Effector CD8-positive, alpha-beta T cell (primary cell): Measurements from ENCODE around the gene PARP9.
"Not testable (repeated sequence)": the region's sequence is repeated elsewhere in the genome, so short reads cannot be mapped to it uniquely, and the experiment has no call there.

Experiments used
- DNase-seq: peaks from one replicate; lab custom pipeline; 2025; lab: John Stamatoyannopoulos, UW

Gene PARP9

GRCh38 chr3:122576174-122576940 lies 12.3 kb upstream of the PARP9 start:
- DNase-seq, result no peak

DNA sequence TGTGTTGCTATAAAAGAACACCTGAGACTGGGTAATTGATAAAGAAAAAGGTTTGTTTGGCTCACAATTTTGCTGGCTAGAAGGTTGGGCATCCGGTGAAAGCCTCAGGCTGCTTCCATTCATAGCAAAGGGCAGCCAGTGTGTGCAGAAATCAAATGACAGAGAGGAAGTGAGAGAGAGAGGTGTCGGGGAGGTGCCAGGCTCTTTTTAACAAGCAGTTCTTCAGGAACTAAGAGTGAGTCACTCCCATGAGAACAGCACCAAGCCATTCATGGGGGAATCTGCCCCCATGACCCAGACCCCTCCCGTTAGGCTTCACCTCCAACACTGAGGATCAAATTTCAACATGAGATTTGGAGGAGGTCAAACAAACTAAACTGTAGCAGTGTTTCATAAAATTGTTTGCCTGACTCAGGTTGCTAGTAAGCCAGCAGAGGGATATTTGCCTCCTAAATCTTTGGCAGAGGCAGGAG lies 8.9 kb upstream of the PARP9 start:
- DNase-seq, result no peak

DNA sequence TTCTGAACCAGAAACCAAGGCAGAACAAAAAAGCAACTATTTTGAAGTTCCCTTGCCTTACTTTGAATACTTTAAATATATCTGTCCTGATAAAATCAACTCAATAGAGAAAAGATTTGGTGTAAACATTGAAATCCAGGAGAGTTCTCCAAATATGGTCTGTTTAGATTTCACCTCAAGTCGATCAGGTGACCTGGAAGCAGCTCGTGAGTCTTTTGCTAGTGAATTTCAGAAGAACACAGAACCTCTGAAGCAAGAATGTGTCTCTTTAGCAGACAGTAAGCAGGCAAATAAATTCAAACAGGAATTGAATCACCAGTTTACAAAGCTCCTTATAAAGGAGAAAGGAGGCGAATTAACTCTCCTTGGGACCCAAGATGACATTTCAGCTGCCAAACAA lies 4.7 kb upstream of the PARP9 start:
- DNase-seq, result no peak

- DNase-seq, result not testable (repeated sequence)
Observed at GRCh38 chr3:122568131-122568530, 4.0 kb upstream of the PARP9 start.

DNA sequence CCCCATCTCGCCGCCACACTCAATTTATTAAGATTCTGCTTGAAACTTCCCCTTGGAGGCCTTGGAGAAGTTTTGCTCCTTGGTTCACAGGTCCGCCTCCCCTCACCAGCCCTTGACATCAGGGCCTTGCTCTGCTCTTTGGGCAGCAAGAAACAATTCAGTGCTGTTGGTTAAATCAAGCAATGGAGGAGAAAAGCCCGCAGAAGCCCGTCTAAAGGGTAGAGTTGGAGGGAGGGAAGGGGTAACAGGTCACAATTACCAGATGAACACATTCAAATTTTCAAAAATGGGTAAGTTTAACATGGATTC lies 429 bp downstream of the PARP9 start:
- DNase-seq, result no peak

GRCh38 chr3:122562923-122563716 lies 980 bp downstream of the PARP9 start:
- DNase-seq, result no peak

GRCh38 chr3:122560680-122561079 lies 3.4 kb downstream of the PARP9 start:
- DNase-seq, result peak; percentile 15

DNA sequence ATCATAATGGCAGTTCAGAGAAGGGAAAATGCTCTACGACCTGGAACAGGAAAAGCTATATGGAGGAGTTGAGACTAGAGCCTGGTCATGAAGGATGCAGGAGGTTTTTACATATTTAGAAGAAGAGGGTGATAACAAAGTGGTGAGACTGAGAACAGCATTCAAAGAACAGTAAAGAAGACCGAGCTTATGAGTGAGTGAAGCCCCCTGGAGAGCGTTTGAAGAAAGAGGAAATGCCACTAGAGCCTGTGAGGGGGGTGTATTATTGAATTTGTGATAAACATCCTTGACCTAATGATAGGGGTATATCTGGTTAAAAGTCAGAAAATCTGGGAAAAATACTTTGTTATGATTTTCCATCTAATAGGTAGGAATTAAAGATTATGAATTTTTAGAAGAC lies 4.2 kb downstream of the PARP9 start:
- no peak for DNase-seq

DNA sequence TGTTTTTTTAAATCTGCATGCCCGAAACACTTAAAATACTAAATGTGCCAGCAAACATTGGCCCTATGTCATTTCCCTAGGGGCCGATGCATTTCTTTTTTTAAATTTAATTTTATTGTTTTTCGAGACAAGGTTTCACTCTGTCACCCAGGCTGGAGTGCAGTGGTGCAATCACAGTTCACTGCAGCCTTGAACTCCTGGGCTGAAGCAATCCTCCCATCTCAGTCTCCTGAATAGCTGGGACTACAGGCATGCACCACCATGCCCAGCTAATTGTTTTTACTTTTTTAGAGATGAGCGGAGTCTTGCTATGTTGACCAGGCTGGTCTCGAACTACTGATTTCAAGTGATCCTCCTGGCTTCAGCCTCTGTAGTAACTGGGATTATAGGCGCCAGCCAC lies 5.5 kb downstream of the PARP9 start:
- DNase-seq, result no peak

GRCh38 chr3:122557356-122557755 lies 6.7 kb downstream of the PARP9 start:
- no peak for DNase-seq

- no peak for DNase-seq
Observed at GRCh38 chr3:122555275-122556071, 8.6 kb downstream of the PARP9 start.

- DNase-seq, result no peak
Observed at GRCh38 chr3:122553171-122553570, 10.9 kb downstream of the PARP9 start.

- DNase-seq, result no peak
Observed at GRCh38 chr3:122548619-122549018, 15.5 kb downstream of the PARP9 start.

DNA sequence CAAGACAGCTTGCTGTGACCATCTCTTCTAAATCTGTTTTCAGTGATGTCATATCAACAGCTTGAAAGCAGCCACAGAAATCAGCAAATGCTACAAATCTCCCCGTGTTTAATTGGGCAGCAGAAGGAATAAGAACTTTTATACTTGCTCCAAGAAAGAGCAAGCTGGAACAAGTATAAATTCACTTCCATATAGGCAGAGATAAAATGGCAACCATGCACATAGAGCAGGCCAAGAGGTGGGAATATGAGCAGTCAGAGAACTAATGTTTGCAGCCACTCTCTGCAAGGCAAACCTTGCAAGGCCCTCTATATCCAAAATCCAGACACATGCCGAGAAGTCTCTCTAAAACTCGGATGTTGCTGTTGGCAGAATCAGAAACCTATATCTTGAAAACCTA lies 16.0 kb downstream of the PARP9 start:
- no peak for DNase-seq

DNA sequence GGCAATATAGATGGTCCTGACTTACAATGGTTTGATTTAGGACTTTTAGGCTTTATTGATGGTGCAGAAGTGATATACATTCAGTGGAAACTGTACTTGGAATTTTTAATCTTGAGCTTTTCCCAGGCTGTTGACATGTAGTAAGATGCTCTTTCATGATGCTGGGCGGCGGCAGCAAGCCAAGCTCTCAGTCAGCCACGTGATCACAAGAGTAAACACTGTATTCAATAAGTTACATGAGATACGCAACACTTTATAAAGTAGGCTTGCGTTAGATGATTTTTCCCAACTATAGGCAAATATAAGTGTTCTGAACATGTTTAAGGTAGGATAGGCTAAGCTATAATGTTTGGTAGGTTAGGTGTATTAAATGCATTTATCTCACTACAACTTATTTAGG lies 17.9 kb downstream of the PARP9 start:
- DNase-seq, result no peak

DNA sequence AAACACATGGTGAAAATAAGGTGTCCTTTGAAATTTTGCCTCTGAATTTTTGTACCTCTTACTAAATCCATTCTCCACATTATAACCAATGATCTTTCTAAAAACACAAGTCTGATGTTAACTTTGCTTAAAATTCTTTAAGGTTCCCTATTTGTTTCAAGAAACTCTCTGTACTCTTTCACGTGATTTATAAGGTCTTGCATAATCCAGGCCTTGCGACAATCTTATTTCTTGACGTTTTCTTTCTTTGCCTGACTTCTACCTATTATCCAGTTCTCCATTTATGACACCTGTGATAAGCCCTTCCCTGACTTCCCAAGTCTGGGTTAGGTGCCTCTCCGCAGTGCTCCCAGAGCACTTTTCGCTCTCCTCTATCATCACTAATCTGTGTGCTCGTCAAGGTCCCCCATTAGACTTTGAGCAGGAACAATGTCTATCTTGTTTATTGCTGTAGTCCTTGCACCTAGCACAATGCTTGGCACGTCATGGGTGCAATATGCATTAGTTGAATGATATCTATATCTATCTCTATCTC lies 25.1 kb downstream of the PARP9 start:
- DNase-seq, result no peak

- DNase-seq, result no peak
Observed at GRCh38 chr3:122536632-122537001, 27.5 kb downstream of the PARP9 start.

DNA sequence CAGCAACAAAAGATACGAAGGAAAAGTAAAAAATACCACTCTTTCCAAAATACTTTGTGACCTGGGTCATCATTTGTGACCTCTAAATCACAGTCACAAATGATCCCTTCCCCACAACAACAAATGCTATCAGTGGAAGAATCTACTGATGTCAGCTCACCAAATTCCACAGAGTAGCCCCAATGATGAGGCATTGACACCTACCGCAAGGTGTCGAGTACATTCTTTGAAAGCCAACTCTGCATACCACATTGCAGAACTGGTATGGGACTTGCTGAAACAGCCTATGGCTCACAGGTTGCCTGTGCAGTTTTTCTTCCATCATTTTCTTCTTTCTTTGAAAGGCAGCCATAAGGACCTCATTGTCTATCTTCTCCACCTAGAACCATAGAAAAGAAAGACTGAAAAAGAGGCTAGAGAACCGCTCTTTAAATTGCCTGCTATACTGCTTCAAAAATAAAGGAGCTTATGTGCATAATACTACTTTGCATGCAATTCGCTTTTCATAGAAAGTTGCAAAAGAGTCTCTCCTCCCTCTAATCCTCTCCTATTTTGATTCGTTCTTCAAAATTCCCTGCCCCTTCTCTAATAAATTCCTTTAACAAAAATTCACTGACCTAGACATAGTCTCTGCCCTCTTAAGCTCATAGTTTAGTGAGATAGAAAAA lies 28.0 kb downstream of the PARP9 start:
- no peak for DNase-seq

- DNase-seq, result no peak
Observed at GRCh38 chr3:122533931-122534334, 30.2 kb downstream of the PARP9 start.

- no peak for DNase-seq
Observed at GRCh38 chr3:122533480-122533879, 30.6 kb downstream of the PARP9 start.

DNA sequence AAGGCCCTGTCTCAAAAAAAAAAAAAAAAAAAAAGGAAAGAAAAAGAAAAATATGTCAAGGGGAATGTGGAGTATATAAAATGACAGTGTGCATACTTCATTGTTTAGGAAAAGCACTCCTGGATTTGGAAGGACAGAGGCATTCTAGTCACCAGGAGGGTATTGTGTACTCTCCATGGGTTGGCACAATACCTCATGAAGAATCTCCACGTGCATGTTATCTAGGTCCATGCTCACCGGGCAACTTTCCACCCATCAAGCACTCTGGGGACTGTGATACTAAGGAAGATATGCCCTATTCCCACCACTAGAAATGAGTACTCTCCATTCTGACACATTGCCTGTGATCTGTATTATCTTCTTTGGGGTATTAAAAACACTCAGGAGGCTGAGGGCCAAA lies 33.9 kb downstream of the PARP9 start:
- no peak for DNase-seq

DNA sequence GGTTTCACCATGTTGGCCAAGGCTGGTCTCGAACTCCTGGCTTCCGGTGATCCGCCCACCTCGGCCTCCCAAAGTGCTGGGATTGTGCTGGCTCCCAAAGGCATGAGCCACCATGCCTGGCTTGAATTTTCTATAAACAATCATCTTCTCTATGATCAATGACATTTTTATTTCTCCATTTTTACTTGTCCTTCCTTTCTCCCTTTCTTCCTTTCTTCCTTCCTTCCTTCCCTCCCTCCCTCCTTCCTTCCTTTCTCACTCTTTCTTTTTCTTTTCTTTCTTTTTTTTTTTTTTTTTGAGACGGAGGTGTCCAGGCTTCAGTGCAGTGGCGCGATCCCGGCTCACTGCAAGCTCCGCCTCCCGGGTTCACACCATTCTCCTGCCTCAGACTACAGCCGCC lies 40.8 kb downstream of the PARP9 start:
- no peak for DNase-seq
